SK-N-SH (cell line): ENCODE data around the gene FOXP2. TPM values are rescaled to one million over a fixed set of nuclear protein-coding genes. Genes with fewer than 3 reads are reported as not detected.

Experiments used
- CTCF ChIA-PET: fragments of 300-600, 350-600 bp; formaldehyde crosslinking; extraction: SDS; loops from one replicate; lab custom pipeline; 2021; lab: Yijun Ruan, JAX
- POLR2A ChIA-PET: fragments of 350-600 bp; sonication (Branson Sonifier 250); formaldehyde crosslinking; extraction: SDS; loops from one replicate; lab custom pipeline; 2020; ENCODE audit warnings: antibody characterized with exemption, inconsistent platforms; lab: Yijun Ruan, JAX
- DNase-seq: peaks from one replicate; pipeline ENCODE4 v3.0.0; 2012
- H2AFZ ChIP-seq: fragments of 200-600 bp; sonication (generic); 2 replicates; pipeline ENCODE4 v1.8.1; 2016; ENCODE audit warnings: antibody characterized with exemption, mild to moderate bottlenecking, low read depth
- H3F3A ChIP-seq: fragments of 200-600 bp; sonication (generic); replicated peaks from 2 replicates; pipeline ENCODE3; 2016; ENCODE audit warnings: antibody characterized with exemption, mild to moderate bottlenecking; ENCODE audit not compliant: insufficient read depth
- H3K27ac ChIP-seq, 2 experiments: fragments of 200-500 bp in 1 of 2; fragments of 200-600 bp in 1 of 2; sonication (Bioruptor generic) in 1 of 2; sonication (generic), shearing (Covaris generic) in 1 of 2; 2 replicates each; pipeline versions ENCODE4 v1.5.1 to v1.6.1; 2014 to 2016; ENCODE audit warnings: low read depth in 2 of 2, inconsistent platforms in 1 of 2, low read length in 1 of 2, mild to moderate bottlenecking in 1 of 2, mixed read lengths in 1 of 2
- H3K27me3 ChIP-seq: fragments of 200-600 bp; sonication (generic), shearing (Covaris generic); 2 replicates; pipeline ENCODE4 v1.6.1; 2016; ENCODE audit warnings: mixed run types; ENCODE audit not compliant: insufficient read depth
- H3K36me3 ChIP-seq, 2 experiments: fragments of 200-500 bp in 1 of 2; fragments of 200-600 bp in 1 of 2; sonication (Bioruptor generic) in 1 of 2; sonication (generic) in 1 of 2; replicated peaks in 1 of 2; 2 replicates each; pipeline versions ENCODE3 to v1.5.1; 2014 to 2016; ENCODE audit warnings: low read length in 1 of 2, mild to moderate bottlenecking in 1 of 2; ENCODE audit not compliant: insufficient read depth in 2 of 2, control insufficient read depth in 1 of 2
- H3K4me1 ChIP-seq, 2 experiments: fragments of 200-500 bp in 1 of 2; fragments of 200-600 bp in 1 of 2; sonication (Bioruptor generic) in 1 of 2; sonication (generic), shearing (Covaris generic) in 1 of 2; 2 replicates each; pipeline versions ENCODE4 v1.5.1 to v1.6.1; 2014 to 2016; ENCODE audit warnings: low read depth in 1 of 2, low read length in 1 of 2, mixed run types in 1 of 2; ENCODE audit not compliant: insufficient read depth in 2 of 2, control insufficient read depth in 1 of 2
- H3K4me2 ChIP-seq: fragments of 200-600 bp; sonication (generic), shearing (Covaris generic); 2 replicates; pipeline ENCODE4 v1.6.1; 2017; ENCODE audit warnings: mixed run types
- H3K4me3 ChIP-seq, 2 experiments: fragments of 200-500 bp in 1 of 2; fragments of 200-600 bp in 1 of 2; sonication (Bioruptor generic) in 1 of 2; sonication (generic), shearing (Covaris generic) in 1 of 2; 2 replicates each; pipeline versions ENCODE4 v1.5.1 to v1.8.1; 2014 to 2016; ENCODE audit warnings: low read depth in 2 of 2, inconsistent platforms in 1 of 2, low read length in 1 of 2, mild to moderate bottlenecking in 1 of 2, mixed read lengths in 1 of 2, moderate library complexity in 1 of 2
- H3K79me2 ChIP-seq: fragments of 200-600 bp; sonication (generic); 2 replicates; pipeline ENCODE4 v1.8.1; 2017; ENCODE audit warnings: mild to moderate bottlenecking; ENCODE audit not compliant: insufficient read depth
- H3K9ac ChIP-seq: fragments of 200-600 bp; sonication (generic); 2 replicates; pipeline ENCODE4 v1.6.1; 2017; ENCODE audit warnings: mixed run types
- H3K9me2 ChIP-seq: fragments of 200-600 bp; sonication (generic); 2 replicates; pipeline ENCODE4 v1.6.1; 2017; ENCODE audit warnings: mixed run types
- H3K9me3 ChIP-seq: fragments of 200-600 bp; sonication (generic); 2 replicates; pipeline ENCODE4 v1.6.1; 2017; ENCODE audit warnings: mixed run types, mild to moderate bottlenecking, moderate library complexity
- H4K20me1 ChIP-seq: fragments of 200-600 bp; sonication (generic); 2 replicates; pipeline ENCODE4 v1.6.1; 2017; ENCODE audit warnings: mild to moderate bottlenecking, mixed run types; ENCODE audit not compliant: insufficient read depth
- ELF1 ChIP-seq: IDR thresholded peaks from 2 replicates; pipeline ENCODE4 v1.4.0; 2012
- EZH2phosphoT487 ChIP-seq: fragments of 200-600 bp; sonication (generic); IDR thresholded peaks from 2 replicates; pipeline ENCODE4 v1.6.1; 2017; ENCODE audit warnings: low read depth, mixed run types, mild to moderate bottlenecking, antibody characterized with exemption, moderate library complexity, borderline replicate concordance
- FOXJ3 ChIP-seq: sonication (generic); formaldehyde crosslinking; IDR thresholded peaks from 2 replicates; pipeline ENCODE4 v1.5.1; 2020; ENCODE audit warnings: mild to moderate bottlenecking, missing genetic modification reagents
- FOXM1 ChIP-seq: IDR thresholded peaks from 2 replicates; pipeline ENCODE4 v1.4.0; 2012; ENCODE audit warnings: low read depth, mild to moderate bottlenecking
- GABPA ChIP-seq: IDR thresholded peaks from 2 replicates; pipeline ENCODE4 v1.4.0; 2012; ENCODE audit warnings: low read depth, mild to moderate bottlenecking
- JUND ChIP-seq: IDR thresholded peaks from 2 replicates; pipeline ENCODE4 v1.4.0; 2012
- MXI1 ChIP-seq: IDR thresholded peaks from 2 replicates; pipeline ENCODE4 v1.6.1; 2012; ENCODE audit warnings: mild to moderate bottlenecking, low read depth, low read length, improper control_type of control experiment
- NFIC ChIP-seq: IDR thresholded peaks from 2 replicates; pipeline ENCODE4 v1.4.0; 2012; ENCODE audit warnings: borderline replicate concordance
- NRF1 ChIP-seq: IDR thresholded peaks from 2 replicates; pipeline ENCODE4 v1.6.1; 2012; ENCODE audit warnings: low read depth, mild to moderate bottlenecking, low read length
- PBX3 ChIP-seq: IDR thresholded peaks from 2 replicates; pipeline ENCODE4; 2012
- POLR2AphosphoS5 ChIP-seq: IDR thresholded peaks from 2 replicates; pipeline ENCODE4 v1.6.1; 2012; ENCODE audit warnings: low read depth, low read length
- RAD21 ChIP-seq: IDR thresholded peaks from 2 replicates; pipeline ENCODE4 v1.6.1; 2012; ENCODE audit warnings: mild to moderate bottlenecking, low read length
- RCOR1 ChIP-seq: fragments of 150-350 bp; IDR thresholded peaks from 2 replicates; pipeline ENCODE4 v1.6.1; 2017; ENCODE audit warnings: antibody characterized with exemption, low read length
- SIN3A ChIP-seq: IDR thresholded peaks from 2 replicates; pipeline ENCODE4 v1.6.1; 2012; ENCODE audit warnings: low read depth, mild to moderate bottlenecking, low read length, moderate library complexity, borderline replicate concordance
- SMC3 ChIP-seq: IDR thresholded peaks from 2 replicates; pipeline ENCODE4 v1.6.1; 2012; ENCODE audit warnings: low read depth, low read length, improper control_type of control experiment
- TAF1 ChIP-seq: IDR thresholded peaks from 2 replicates; pipeline ENCODE4 v1.6.1; 2012; ENCODE audit warnings: low read depth, mild to moderate bottlenecking, low read length, moderate library complexity, borderline replicate concordance
- TCF12 ChIP-seq: IDR thresholded peaks from 2 replicates; pipeline ENCODE4 v1.4.0; 2012
- USF2 ChIP-seq: fragments of 150-350 bp; IDR thresholded peaks from 2 replicates; pipeline ENCODE4 v1.6.1; 2017; ENCODE audit warnings: antibody characterized with exemption, low read length, low read depth, borderline replicate concordance
- WGBS: methylation state at CpG from one replicate; pipeline ENCODE4 v1.1.6; 2017; ENCODE audit warnings: low lambda C conversion rate; 5-methylcytosine and 5-hydroxymethylcytosine counted together
- polyA plus RNA-seq, 3 experiments: library from polyadenylated mRNA; depleted of rRNA; stranded (reverse); fragments of >200 nt; gene quantifications; 2 replicates each; pipeline ENCODE4 v1.2.3, GENCODE V29; 2012
- TF ChIP-seq, protein P1 (sequence below): fragments of 200-600 bp; sonication (generic); IDR thresholded peaks from 2 replicates; pipeline ENCODE4 v1.6.1; 2017; ENCODE audit warnings: antibody characterized with exemption, mild to moderate bottlenecking, moderate library complexity
- TF ChIP-seq, protein P2 (sequence below): IDR thresholded peaks from 2 replicates; pipeline ENCODE4 v1.4.0; 2012; ENCODE audit warnings: low read depth, borderline replicate concordance
- TF ChIP-seq, protein P3 (sequence below): IDR thresholded peaks from 2 replicates; pipeline ENCODE4 v1.6.1; 2012; ENCODE audit warnings: mild to moderate bottlenecking, low read depth, low read length, moderate library complexity

FOXP2 gene
- polyA plus RNA-seq, 1 of the 3 experiments (the other 2 are of a cell fraction), result not detected

GRCh38 chr7:114620208-114620607, 205.6 kb downstream of the FOXP2 start:
- no peak overlapping the region for H3K4me3 ChIP-seq
- H3K9me3 ChIP-seq, result no peaks in the 10 kb centered on the region
- WGBS, result 4% methylated on average over 3 of the region's 3 CpGs
- H3F3A ChIP-seq, result no peaks in the 10 kb centered on the region
- no peaks in the 10 kb centered on the region for H3K4me1 ChIP-seq
- no peaks in the 10 kb centered on the region for H3K9me2 ChIP-seq
- POLR2A ChIA-PET, result no interaction called here
- no peaks in the 10 kb centered on the region for H3K27me3 ChIP-seq
- no peak overlapping the region for H3K27ac ChIP-seq
- no peak overlapping the region for H2AFZ ChIP-seq
- TF ChIP-seq NRF1, result no peak
- no peak for TF ChIP-seq POLR2AphosphoS5
- TF ChIP-seq, protein P1, sequence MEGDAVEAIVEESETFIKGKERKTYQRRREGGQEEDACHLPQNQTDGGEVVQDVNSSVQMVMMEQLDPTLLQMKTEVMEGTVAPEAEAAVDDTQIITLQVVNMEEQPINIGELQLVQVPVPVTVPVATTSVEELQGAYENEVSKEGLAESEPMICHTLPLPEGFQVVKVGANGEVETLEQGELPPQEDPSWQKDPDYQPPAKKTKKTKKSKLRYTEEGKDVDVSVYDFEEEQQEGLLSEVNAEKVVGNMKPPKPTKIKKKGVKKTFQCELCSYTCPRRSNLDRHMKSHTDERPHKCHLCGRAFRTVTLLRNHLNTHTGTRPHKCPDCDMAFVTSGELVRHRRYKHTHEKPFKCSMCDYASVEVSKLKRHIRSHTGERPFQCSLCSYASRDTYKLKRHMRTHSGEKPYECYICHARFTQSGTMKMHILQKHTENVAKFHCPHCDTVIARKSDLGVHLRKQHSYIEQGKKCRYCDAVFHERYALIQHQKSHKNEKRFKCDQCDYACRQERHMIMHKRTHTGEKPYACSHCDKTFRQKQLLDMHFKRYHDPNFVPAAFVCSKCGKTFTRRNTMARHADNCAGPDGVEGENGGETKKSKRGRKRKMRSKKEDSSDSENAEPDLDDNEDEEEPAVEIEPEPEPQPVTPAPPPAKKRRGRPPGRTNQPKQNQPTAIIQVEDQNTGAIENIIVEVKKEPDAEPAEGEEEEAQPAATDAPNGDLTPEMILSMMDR, result no peak
- TF ChIP-seq TAF1, result no peak
- TF ChIP-seq SIN3A, result no peak
- TF ChIP-seq, protein P2, sequence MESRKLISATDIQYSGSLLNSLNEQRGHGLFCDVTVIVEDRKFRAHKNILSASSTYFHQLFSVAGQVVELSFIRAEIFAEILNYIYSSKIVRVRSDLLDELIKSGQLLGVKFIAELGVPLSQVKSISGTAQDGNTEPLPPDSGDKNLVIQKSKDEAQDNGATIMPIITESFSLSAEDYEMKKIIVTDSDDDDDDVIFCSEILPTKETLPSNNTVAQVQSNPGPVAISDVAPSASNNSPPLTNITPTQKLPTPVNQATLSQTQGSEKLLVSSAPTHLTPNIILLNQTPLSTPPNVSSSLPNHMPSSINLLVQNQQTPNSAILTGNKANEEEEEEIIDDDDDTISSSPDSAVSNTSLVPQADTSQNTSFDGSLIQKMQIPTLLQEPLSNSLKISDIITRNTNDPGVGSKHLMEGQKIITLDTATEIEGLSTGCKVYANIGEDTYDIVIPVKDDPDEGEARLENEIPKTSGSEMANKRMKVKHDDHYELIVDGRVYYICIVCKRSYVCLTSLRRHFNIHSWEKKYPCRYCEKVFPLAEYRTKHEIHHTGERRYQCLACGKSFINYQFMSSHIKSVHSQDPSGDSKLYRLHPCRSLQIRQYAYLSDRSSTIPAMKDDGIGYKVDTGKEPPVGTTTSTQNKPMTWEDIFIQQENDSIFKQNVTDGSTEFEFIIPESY, result no peak
- TF ChIP-seq EZH2phosphoT487, result no peak
- no peak for TF ChIP-seq RAD21
- TF ChIP-seq FOXM1, result no peak
- TF ChIP-seq USF2, result no peak
- no peak for TF ChIP-seq FOXJ3
- TF ChIP-seq TCF12, result no peak
- TF ChIP-seq ELF1, result no peak
- no peak for TF ChIP-seq NFIC
- no peak for TF ChIP-seq RCOR1
- TF ChIP-seq, all 33 proteins: peak for 0
- CTCF ChIA-PET, result no interaction called here
- Histone ChIP-seq H4K20me1 (no peaks in the 10 kb centered on the region), H3K36me3 (no peaks in the 10 kb centered on the region), H3K9ac (no peak overlapping the region), H3K4me2 (no peak overlapping the region), H3K79me2 (no peaks in the 10 kb centered on the region)
- no peak for DNase-seq

GRCh38 chr7:114622221-114622620, 207.6 kb downstream of the FOXP2 start:
- ChIA-PET CTCF (no interaction called here), POLR2A (no interaction called here)
- 3% methylated on average over 1 of the region's 1 CpG for WGBS
- H3K9me3 ChIP-seq, result no peaks in the 10 kb centered on the region
- no peak overlapping the region for H3K9ac ChIP-seq
- H3K4me3 ChIP-seq, result no peak overlapping the region
- DNase-seq, result no peak
- H3K4me1 ChIP-seq, result no peaks in the 10 kb centered on the region
- H3K27ac ChIP-seq, result no peak overlapping the region
- no peak overlapping the region for H3K4me2 ChIP-seq
- H3K79me2 ChIP-seq, result no peaks in the 10 kb centered on the region
- H4K20me1 ChIP-seq, result no peaks in the 10 kb centered on the region
- no peaks in the 10 kb centered on the region for H3K9me2 ChIP-seq
- no peaks in the 10 kb centered on the region for H3K27me3 ChIP-seq
- no peak overlapping the region for H2AFZ ChIP-seq
- no peaks in the 10 kb centered on the region for H3F3A ChIP-seq
- H3K36me3 ChIP-seq, result no peaks in the 10 kb centered on the region
- TF ChIP-seq JUND (no peak), ELF1 (no peak), TCF12 (no peak), MXI1 (no peak), SMC3 (no peak), NRF1 (no peak), EZH2phosphoT487 (no peak), POLR2AphosphoS5 (no peak), GABPA (no peak), PBX3 (no peak)
- TF ChIP-seq, protein P3, sequence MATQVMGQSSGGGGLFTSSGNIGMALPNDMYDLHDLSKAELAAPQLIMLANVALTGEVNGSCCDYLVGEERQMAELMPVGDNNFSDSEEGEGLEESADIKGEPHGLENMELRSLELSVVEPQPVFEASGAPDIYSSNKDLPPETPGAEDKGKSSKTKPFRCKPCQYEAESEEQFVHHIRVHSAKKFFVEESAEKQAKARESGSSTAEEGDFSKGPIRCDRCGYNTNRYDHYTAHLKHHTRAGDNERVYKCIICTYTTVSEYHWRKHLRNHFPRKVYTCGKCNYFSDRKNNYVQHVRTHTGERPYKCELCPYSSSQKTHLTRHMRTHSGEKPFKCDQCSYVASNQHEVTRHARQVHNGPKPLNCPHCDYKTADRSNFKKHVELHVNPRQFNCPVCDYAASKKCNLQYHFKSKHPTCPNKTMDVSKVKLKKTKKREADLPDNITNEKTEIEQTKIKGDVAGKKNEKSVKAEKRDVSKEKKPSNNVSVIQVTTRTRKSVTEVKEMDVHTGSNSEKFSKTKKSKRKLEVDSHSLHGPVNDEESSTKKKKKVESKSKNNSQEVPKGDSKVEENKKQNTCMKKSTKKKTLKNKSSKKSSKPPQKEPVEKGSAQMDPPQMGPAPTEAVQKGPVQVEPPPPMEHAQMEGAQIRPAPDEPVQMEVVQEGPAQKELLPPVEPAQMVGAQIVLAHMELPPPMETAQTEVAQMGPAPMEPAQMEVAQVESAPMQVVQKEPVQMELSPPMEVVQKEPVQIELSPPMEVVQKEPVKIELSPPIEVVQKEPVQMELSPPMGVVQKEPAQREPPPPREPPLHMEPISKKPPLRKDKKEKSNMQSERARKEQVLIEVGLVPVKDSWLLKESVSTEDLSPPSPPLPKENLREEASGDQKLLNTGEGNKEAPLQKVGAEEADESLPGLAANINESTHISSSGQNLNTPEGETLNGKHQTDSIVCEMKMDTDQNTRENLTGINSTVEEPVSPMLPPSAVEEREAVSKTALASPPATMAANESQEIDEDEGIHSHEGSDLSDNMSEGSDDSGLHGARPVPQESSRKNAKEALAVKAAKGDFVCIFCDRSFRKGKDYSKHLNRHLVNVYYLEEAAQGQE, result no peak
